ENCODE data around the gene PITPNB. TPM values are rescaled to one million over a fixed set of nuclear protein-coding genes. Genes with fewer than 3 reads are reported as not detected.
A peak's percentile ranks its signal among the peaks of the same experiment; 100 is the strongest.

PITPNB gene
- total RNA-seq, 2 experiments from 2014 or later, result 96.5 to 111 TPM

DNA sequence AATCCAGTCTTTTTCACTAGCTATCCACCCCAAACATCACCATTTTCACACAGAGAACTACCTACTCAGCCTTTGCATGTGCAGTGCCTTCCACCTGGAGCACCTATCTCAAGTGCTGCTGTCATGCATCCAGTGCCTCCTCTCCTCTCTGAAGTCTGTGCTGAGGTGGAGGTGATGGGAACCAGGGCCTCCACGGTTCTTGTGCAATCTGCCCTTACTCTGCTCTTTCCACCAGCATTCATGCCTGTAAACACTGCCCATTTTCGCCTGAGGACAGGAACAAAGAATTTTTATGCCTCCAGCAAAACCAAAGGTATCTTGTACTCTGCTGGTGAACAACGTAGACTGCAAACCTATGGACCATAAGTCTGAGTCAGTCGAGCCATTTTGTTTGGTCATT lies 27.0 kb downstream of the PITPNB start:
- Mint-ChIP-seq H3K36me3 (ENCODE audit: low read depth) (peaks cover 62% of the 10 kb centered on the region), H3K9me3 (ENCODE audit: low read depth) (no peaks in the 10 kb centered on the region), H3K4me1 (peaks cover 17% of the 10 kb centered on the region), H3K27me3 (no peaks in the 10 kb centered on the region), H3K27ac (no peak overlapping the region), H3K4me3 (no peak overlapping the region)
- ATAC-seq, result no peak
- intact Hi-C loops (cut with DNase I, micrococcal nuclease), result no loop called here
- ChIA-PET POLR2A (no interaction called here), CTCF (no interaction called here)
- DNase-seq, result no peak

DNA sequence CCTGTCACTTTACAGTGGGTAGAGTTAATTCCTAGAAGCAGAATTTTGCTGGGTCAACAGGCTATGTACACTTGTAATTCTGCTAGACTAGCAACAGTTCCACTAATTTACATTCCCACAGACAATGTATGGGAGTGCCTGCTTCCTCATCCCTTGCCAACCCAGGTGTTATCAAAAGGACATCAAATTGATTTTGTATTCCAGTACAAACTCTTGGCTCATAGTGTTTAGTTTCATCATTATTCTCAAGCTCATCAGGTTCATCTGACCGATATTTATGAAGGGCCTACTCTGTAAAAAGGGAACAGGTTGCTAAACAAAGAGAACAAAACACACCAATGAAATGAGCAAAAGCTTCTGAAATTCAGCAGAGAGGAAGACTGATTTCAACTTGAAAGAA lies 30.7 kb downstream of the PITPNB start:
- intact Hi-C loops (cut with DNase I, micrococcal nuclease), result loop anchor here in 1 of 2 experiments (10.0 kb wide), 1 partner anchor 706 kb away; no protein-coding TSS in a partner anchor
- CTCF ChIA-PET, result interaction anchor here (0.6 to 1.9 kb wide), 8 partner anchors 8 to 1472 kb away, joined by 3 to 7 read pairs (median 4); no protein-coding TSS in a partner anchor
- ATAC-seq (no peak), DNase-seq (no peak)
- no peaks in the 10 kb centered on the region for H3K27me3 Mint-ChIP-seq
- H3K4me3 Mint-ChIP-seq, result no peak overlapping the region
- peaks cover 2% of the 10 kb centered on the region for H3K4me1 Mint-ChIP-seq
- H3K9me3 Mint-ChIP-seq (ENCODE audit: low read depth), result no peaks in the 10 kb centered on the region
- no peak overlapping the region for H3K27ac Mint-ChIP-seq
- POLR2A ChIA-PET, result no interaction called here
- H3K36me3 Mint-ChIP-seq (ENCODE audit: low read depth), result peaks cover 57% of the 10 kb centered on the region

DNA sequence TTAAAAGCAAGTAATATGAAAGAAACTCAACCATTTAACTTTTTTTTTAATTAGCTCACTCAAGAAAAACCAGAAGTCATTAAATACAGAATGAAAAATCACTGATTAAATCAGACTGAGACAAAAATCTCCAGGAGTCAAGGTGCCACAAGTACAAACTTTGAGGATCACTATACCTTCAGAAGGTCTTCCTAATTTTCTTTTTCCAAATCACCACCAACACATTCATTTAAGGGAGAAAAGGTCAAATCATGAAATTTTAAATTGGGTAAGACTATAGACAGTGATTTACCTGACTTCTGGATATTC lies 32.3 kb downstream of the PITPNB start:
- POLR2A ChIA-PET, result no interaction called here
- peak overlapping the region; percentile 10 for H3K27ac Mint-ChIP-seq
- H3K27me3 Mint-ChIP-seq, result no peaks in the 10 kb centered on the region
- H3K36me3 Mint-ChIP-seq (ENCODE audit: low read depth), result peaks cover 50% of the 10 kb centered on the region
- CTCF ChIA-PET, result interaction anchor here (0.6 to 2.3 kb wide), 24 partner anchors 9 to 1263 kb away, joined by 3 to 11 read pairs (median 5); partner anchors contain the start of gene PITPNB
- no peak for DNase-seq
- no peak overlapping the region for H3K4me3 Mint-ChIP-seq
- intact Hi-C loops (cut with DNase I, micrococcal nuclease), result loop anchor here (1.0 to 10.0 kb wide), 2 partner anchors 123 to 708 kb away; no protein-coding TSS in a partner anchor
- H3K9me3 Mint-ChIP-seq (ENCODE audit: low read depth), result no peaks in the 10 kb centered on the region
- no peaks in the 10 kb centered on the region for H3K4me1 Mint-ChIP-seq
- ATAC-seq, result no peak

DNA sequence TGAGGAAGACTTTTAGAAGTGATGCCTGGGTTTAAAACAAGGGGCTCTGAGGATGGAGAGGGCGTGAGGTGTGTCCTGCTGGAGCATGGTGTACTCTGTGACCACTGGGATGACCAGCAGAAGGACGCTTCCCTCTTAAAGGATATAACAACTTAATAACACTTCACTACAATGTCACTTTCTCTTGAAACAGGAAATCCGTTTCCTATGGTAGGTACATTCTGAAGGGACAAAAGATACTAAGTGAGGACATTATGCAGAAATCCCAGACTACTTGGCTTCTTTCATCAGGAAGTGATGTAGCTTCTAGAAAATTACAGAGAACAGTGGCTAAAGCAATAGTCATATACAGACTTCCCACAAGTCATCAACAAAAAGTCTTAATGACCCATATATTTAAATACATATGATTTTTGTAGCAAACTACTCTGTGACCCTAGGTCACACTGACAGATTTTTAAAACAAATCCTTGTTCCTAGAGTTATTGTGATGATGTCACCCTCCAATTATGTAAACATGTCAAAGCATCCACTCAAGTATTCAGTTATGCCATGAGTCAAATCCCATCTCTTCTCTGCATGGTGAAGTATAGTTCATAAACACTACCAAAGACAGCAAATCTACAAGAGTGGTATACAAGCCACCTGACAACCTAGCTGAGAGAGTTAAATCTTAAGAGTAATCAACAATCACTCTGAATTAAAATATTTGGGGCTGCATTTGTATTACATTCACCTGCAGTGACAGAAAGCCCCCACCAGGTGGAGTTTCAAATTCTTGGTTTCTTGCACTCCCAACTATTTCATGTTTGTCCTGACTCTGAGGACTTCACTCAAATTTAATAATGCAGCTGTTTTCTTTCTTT lies 32.8 kb downstream of the PITPNB start:
- Mint-ChIP-seq H3K4me3 (no peak overlapping the region), H3K27me3 (no peaks in the 10 kb centered on the region), H3K36me3 (ENCODE audit: low read depth) (peaks cover 45% of the 10 kb centered on the region), H3K27ac (peak overlapping the region; percentile 10), H3K4me1 (no peaks in the 10 kb centered on the region), H3K9me3 (ENCODE audit: low read depth) (no peaks in the 10 kb centered on the region)
- ChIA-PET POLR2A (no interaction called here), CTCF (interaction anchor here (0.5 to 2.3 kb wide), 30 partner anchors 8 to 1264 kb away, joined by 3 to 11 read pairs (median 4); partner anchors contain the start of gene PITPNB)
- intact Hi-C loops (cut with DNase I, micrococcal nuclease), result loop anchor here (1.0 to 10.0 kb wide), 2 partner anchors 123 to 709 kb away; no protein-coding TSS in a partner anchor
- peak; percentile 33 for ATAC-seq
- DNase-seq, result peak; percentile 57

DNA sequence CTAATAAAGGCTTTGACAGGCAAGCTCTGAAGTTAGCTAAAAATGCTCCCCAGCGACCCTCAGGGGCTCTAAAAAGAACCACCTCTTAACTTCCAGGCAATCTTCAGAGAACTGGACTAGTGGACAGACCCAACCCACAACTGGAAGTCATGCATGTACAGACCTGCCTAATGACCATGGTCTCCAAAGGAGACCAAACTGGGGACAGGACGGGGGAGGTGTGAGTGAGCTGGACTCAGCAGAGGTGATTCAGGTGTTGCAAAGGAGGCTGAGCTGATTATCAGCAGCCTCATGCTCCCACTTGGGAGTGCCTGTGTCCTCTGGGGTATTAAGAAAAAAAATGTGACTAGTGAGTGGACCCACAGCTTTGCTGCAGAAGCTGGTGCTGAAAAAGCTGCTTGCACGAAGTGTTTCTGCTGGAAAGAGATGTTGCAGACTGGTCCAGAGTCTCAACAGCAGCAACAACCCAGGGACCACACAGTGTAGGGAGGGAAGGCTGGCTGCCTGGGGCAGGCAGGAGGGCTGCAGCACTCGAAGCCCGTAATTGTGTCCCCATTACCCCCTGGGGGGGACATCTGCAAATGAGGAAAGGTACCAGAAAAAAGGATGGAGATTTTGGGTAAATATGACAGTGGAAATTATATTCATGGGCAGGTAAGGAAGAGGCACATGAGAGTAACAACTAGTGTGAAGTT lies 35.3 kb downstream of the PITPNB start:
- H3K36me3 Mint-ChIP-seq (ENCODE audit: low read depth), result peaks cover 39% of the 10 kb centered on the region

DNA sequence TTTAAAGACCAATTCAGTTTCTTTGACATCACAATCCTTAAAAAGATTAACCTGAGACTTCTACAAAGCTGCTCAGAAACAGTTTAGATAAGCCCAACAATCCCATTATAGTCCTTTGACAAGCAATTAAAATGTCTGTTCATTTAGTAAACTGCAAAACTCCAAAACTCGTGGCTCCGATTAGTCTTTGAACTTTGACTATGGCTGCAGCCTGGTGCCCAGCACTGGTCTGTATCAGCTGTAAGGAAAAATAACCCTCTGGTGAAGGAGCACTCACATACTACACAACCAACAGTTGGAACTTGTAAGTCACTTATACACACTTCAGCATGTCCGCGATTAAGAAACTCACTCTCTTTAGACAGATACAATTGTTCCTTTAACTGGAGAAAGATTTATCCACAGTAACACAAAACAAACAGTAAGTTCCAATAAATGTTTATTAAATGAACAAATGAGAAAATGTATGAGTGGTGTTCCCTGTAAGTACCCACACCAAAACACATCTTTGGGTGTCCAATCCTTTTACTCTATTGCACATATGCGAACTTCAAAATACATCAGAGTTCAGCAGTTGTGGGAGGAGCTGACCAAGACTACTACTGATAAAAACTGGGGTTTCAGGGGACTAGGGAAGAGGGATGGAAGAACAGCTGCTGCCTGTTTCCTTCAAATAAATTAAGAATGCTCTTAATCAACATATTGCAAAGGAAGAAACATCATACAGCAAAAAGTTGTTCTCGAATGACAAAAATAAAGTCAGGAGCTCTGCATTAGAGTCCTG lies 36.4 kb downstream of the PITPNB start:
- intact Hi-C loops (cut with DNase I, micrococcal nuclease), result loop anchor here (5.0 to 10.0 kb wide), 2 partner anchors 35 to 712 kb away; partner anchors contain the start of gene PITPNB (in 1 of the 2)
- no peak overlapping the region for H3K27ac Mint-ChIP-seq
- H3K36me3 Mint-ChIP-seq (ENCODE audit: low read depth), result peaks cover 30% of the 10 kb centered on the region
- H3K27me3 Mint-ChIP-seq, result no peaks in the 10 kb centered on the region
- H3K4me1 Mint-ChIP-seq, result peaks cover 12% of the 10 kb centered on the region
- ChIA-PET POLR2A (no interaction called here), CTCF (interaction anchor here (0.6 to 3.2 kb wide), 9 partner anchors 12 to 718 kb away, joined by 3 to 13 read pairs (median 3); no protein-coding TSS in a partner anchor)
- no peaks in the 10 kb centered on the region for H3K9me3 Mint-ChIP-seq (ENCODE audit: low read depth)
- no peak overlapping the region for H3K4me3 Mint-ChIP-seq
- ATAC-seq (no peak), DNase-seq (no peak)

More for the DNA sequence above, 35.3 kb downstream of the PITPNB start:
- Mint-ChIP-seq H3K27me3 (no peaks in the 10 kb centered on the region), H3K9me3 (ENCODE audit: low read depth) (no peaks in the 10 kb centered on the region), H3K4me1 (peaks cover 3% of the 10 kb centered on the region), H3K27ac (no peak overlapping the region), H3K4me3 (no peak overlapping the region)
- intact Hi-C loops (cut with DNase I, micrococcal nuclease), result loop anchor here (5.0 to 10.0 kb wide), 2 partner anchors 33 to 711 kb away; partner anchors contain the start of gene PITPNB (in 1 of the 2)
- CTCF ChIA-PET, result interaction anchor here (0.6 to 2.2 kb wide), 10 partner anchors 10 to 717 kb away, joined by 3 to 10 read pairs (median 3); partner anchors contain the start of gene PITPNB
- POLR2A ChIA-PET, result interaction anchor here (0.6 kb wide), 1 partner anchor 1242 kb away, joined by 3 read pairs; no protein-coding TSS in a partner anchor
- ATAC-seq, result no peak
- no peak for DNase-seq

DNA sequence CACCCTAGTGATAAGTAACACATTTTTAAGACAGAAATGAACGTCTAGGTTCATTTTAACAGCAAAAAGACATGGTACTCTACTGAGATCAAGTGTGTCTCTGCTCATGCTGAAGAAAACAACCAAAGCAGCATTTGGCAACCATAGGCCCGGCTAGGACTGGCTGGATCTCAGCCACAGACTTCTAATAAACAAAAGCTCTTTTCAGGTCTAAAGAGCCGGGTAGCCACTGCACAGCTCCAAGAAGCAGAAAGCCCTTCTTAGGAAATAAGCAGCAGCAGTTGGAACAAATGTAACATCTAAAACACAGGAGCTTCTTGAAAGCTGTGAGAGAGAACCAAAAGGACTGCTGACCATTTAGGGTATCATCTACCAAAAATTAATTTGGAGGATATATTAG lies 37.6 kb downstream of the PITPNB start:
- DNase-seq (no peak), ATAC-seq (no peak)
- peaks cover 25% of the 10 kb centered on the region for H3K36me3 Mint-ChIP-seq (ENCODE audit: low read depth)
- no peaks in the 10 kb centered on the region for H3K27me3 Mint-ChIP-seq
- CTCF ChIA-PET, result interaction anchor here (0.6 to 3.3 kb wide), 16 partner anchors 9 to 130 kb away, joined by 3 to 19 read pairs (median 4); no protein-coding TSS in a partner anchor
- H3K4me3 Mint-ChIP-seq, result no peak overlapping the region
- H3K9me3 Mint-ChIP-seq (ENCODE audit: low read depth), result no peaks in the 10 kb centered on the region
- intact Hi-C loops (cut with DNase I, micrococcal nuclease), result loop anchor here (1.0 to 10.0 kb wide), 3 partner anchors 36 to 713 kb away; partner anchors contain the start of gene PITPNB (in 1 of the 2)
- POLR2A ChIA-PET, result interaction anchor here (0.7 kb wide), 1 partner anchor 131 kb away, joined by 4 read pairs; no protein-coding TSS in a partner anchor
- H3K4me1 Mint-ChIP-seq, result peaks cover 19% of the 10 kb centered on the region
- H3K27ac Mint-ChIP-seq, result no peak overlapping the region

DNA sequence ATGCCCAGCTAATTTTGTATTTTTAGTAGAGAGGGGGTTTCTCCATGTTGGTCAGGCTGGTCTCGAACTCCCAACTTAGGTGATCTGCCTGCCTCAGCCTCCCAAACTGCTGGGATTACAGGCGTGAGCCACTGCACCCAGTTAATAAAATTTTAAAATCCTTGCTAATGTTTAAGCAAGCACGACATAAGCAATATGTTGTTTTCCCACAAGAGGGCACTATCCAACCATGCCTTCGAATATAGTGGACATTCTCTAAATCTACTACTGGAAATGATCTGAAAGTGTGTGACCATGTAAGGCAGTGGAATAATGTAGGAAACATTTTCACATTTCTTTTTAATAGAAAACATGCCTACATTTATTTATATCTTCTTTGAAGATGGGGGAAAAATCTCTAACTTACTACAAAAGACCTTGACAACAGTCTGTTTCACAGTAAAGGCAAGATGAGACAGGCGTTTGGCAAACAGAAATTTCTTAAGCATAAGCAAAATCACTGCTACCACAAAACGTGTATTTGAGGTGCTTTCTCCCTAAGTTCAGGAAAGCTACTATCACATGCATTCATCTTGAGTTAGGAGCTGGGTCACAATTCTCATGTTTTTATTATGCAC lies 38.2 kb downstream of the PITPNB start:
- Mint-ChIP-seq H3K27me3 (no peaks in the 10 kb centered on the region), H3K27ac (no peak overlapping the region), H3K4me3 (no peak overlapping the region), H3K9me3 (ENCODE audit: low read depth) (no peaks in the 10 kb centered on the region), H3K4me1 (peaks cover 24% of the 10 kb centered on the region), H3K36me3 (ENCODE audit: low read depth) (peaks cover 23% of the 10 kb centered on the region)
- no peak for ATAC-seq
- ChIA-PET CTCF (interaction anchor here (0.6 to 3.3 kb wide), 21 partner anchors 8 to 131 kb away, joined by 3 to 19 read pairs (median 4); no protein-coding TSS in a partner anchor), POLR2A (no interaction called here)
- peak; percentile 17 for DNase-seq
- intact Hi-C loops (cut with DNase I, micrococcal nuclease), result loop anchor here (1.0 to 10.0 kb wide), 3 partner anchors 36 to 714 kb away; partner anchors contain the start of gene PITPNB (in 1 of the 2)

DNA sequence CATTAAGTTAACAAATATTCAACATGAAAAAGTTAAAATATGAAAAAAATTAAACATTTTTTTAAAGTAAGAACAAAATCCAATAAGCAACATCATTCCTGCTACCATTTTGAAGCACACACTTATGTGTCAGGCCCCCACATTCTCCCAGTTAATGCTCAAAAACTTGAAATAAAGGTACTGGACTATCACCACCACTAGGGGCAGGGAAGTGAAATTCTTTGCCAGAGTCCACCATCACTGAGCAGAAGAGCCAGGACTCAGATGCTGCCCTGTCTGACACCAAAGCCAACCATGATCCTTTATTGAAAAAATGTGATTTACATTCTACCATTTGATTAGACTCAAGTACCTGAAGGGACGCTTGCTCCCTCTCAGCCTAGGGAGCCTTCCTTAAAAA lies 39.1 kb downstream of the PITPNB start:
- Mint-ChIP-seq H3K36me3 (ENCODE audit: low read depth) (peaks cover 24% of the 10 kb centered on the region), H3K27ac (no peak overlapping the region), H3K27me3 (no peaks in the 10 kb centered on the region), H3K4me1 (peaks cover 33% of the 10 kb centered on the region), H3K4me3 (no peak overlapping the region), H3K9me3 (ENCODE audit: low read depth) (no peaks in the 10 kb centered on the region)
- no peak for ATAC-seq
- ChIA-PET CTCF (interaction anchor here (0.6 to 3.3 kb wide), 12 partner anchors 9 to 555 kb away, joined by 3 to 19 read pairs (median 4); no protein-coding TSS in a partner anchor), POLR2A (no interaction called here)
- peak; percentile 6 for DNase-seq
- intact Hi-C loops (cut with DNase I, micrococcal nuclease), result loop anchor here (5.0 to 10.0 kb wide), 2 partner anchors 37 to 715 kb away; partner anchors contain the start of gene PITPNB (in 1 of the 2)

DNA sequence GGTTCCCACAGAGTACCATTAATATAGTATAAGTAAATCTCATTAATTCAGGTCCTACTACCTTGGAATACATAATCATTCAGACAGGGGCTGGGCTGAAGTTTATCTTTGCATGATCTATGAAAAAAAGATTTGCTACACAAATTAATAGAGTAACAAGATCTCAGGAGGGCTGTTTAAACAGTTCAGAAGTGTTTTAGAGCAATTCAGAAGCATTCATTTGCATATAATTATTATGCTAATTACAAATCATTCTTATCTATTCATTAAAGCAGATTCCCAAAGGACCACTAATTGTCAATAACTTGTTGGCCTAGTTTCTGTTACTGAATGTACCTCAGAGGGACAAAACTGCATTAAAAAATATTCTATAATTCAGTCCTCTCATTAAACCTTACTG lies 40.5 kb downstream of the PITPNB start:
- CTCF ChIA-PET, result interaction anchor here (0.6 to 1.9 kb wide), 8 partner anchors 8 to 1369 kb away, joined by 3 to 8 read pairs (median 4); no protein-coding TSS in a partner anchor
- no peaks in the 10 kb centered on the region for H3K27me3 Mint-ChIP-seq
- ATAC-seq (no peak), DNase-seq (no peak)
- POLR2A ChIA-PET, result no interaction called here
- no peaks in the 10 kb centered on the region for H3K9me3 Mint-ChIP-seq (ENCODE audit: low read depth)
- H3K36me3 Mint-ChIP-seq (ENCODE audit: low read depth), result peaks cover 25% of the 10 kb centered on the region
- intact Hi-C loops (cut with DNase I, micrococcal nuclease), result no loop called here
- peaks cover 41% of the 10 kb centered on the region for H3K4me1 Mint-ChIP-seq
- no peak overlapping the region for H3K4me3 Mint-ChIP-seq
- H3K27ac Mint-ChIP-seq, result no peak overlapping the region

Measured in activated CD4-positive, alpha-beta T cell treated with anti-CD3 and anti-CD28 coated beads for 36 hours (primary cell).